ENCODE results near the gene EMC10.

DNA sequence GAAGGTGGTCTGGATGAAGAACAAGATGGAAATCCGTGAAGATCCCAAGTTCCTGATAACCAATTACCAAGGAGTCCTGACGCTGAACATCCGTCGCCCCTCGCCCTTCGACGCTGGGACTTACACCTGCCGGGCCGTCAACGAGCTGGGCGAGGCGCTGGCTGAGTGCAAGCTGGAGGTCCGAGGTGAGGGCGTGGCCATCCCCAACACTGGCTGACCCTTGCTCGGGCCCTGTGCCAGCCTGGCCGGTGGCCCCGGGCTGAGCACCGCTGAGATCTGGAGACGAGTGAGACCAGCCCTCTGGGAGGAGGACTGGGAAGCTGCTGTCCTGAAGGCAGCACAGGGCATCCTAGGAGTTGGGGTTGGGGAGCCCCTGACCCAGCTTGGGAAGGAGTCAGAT, 12.0 kb upstream of the EMC10 start:
- TF ChIP-seq CEBPB (IDR thresholded peaks at IDR 0.05; ENCODE audit: low read depth, low read length) (no peak), CTCF (conservative IDR thresholded peaks at IDR 0.05; ENCODE audit: low read depth, low read length) (no peak)

Measured in IMR-90 (cell line).